Uterus (tissue), 2 donors: ENCODE measurements around the gene ZDHHC11B.

Experiments used
- POLR2A ChIP-seq, 2 donors: fragments of 450-650 bp; IDR thresholded peaks; one replicate each; pipeline ENCODE4 v1.6.1; 2016; ENCODE audit warnings: antibody characterized with exemption in 2 of 2, mild to moderate bottlenecking in 1 of 2, moderate library complexity in 1 of 2
- TF ChIP-seq, protein P1 (sequence below), 4 experiments: fragments of 200-600 bp in 2 of 4; fragments of 450-650 bp in 2 of 4; sonication (generic) in 2 of 4; IDR thresholded peaks; one replicate each; pipeline ENCODE4 v1.5.1; 2016 to 2019; ENCODE audit warnings: antibody characterized with exemption in 4 of 4, mild to moderate bottlenecking in 2 of 4, moderate library complexity in 1 of 4

DNA sequence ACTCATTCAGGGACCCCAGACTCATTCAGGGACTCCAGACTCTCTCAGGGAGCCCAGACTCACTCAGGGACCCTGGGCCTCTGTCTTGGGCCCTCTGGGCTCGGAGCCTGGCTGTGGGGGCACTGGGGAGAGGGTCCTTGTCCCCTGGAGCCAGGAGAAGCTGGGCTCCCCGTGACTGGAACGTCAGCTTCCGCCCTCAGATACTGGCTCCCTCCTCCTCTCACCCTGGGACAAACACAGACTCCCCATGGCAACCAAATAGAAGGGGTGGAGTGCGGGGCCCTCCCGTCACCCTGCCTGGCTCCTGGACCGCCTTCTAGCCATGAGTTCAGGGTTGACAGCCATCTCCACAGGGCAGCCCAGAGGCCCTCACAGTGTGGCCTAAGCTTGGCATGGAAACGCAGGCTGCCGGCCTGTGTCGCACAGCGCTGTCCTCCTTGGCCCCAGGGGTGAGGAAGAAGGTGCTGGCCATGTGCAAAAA is 27.6 kb downstream of the ZDHHC11B start:
- TF ChIP-seq, protein P1, sequence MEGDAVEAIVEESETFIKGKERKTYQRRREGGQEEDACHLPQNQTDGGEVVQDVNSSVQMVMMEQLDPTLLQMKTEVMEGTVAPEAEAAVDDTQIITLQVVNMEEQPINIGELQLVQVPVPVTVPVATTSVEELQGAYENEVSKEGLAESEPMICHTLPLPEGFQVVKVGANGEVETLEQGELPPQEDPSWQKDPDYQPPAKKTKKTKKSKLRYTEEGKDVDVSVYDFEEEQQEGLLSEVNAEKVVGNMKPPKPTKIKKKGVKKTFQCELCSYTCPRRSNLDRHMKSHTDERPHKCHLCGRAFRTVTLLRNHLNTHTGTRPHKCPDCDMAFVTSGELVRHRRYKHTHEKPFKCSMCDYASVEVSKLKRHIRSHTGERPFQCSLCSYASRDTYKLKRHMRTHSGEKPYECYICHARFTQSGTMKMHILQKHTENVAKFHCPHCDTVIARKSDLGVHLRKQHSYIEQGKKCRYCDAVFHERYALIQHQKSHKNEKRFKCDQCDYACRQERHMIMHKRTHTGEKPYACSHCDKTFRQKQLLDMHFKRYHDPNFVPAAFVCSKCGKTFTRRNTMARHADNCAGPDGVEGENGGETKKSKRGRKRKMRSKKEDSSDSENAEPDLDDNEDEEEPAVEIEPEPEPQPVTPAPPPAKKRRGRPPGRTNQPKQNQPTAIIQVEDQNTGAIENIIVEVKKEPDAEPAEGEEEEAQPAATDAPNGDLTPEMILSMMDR (IDR thresholded peaks at IDR 0.05) = no peak
- no peak for TF ChIP-seq POLR2A (IDR thresholded peaks at IDR 0.05)
